ENCODE results near the gene ZNF334. TPM values are rescaled to one million over a fixed set of nuclear protein-coding genes. Genes with fewer than 3 reads are reported as not detected.

The ZNF334 gene
- polyA plus RNA-seq, 3 donors = 25.6 to 31.4 (median 28.4) TPM

GRCh38 chr20:46491354-46491753, 22.0 kb downstream of the ZNF334 start:
- no peak for DNase-seq (ENCODE audit: low read depth in 3 of 3, low spot score in 2 of 3)

- no peak for DNase-seq (ENCODE audit: low read depth in 3 of 3, low spot score in 2 of 3)
Observed at GRCh38 chr20:46488451-46488850, 24.9 kb downstream of the ZNF334 start.

- DNase-seq (ENCODE audit: low read depth in 3 of 3, low spot score in 2 of 3) = no peak
Observed at GRCh38 chr20:46487628-46488027, 25.7 kb downstream of the ZNF334 start.

- DNase-seq (ENCODE audit: low read depth in 3 of 3, low spot score in 2 of 3) = no peak
Observed at GRCh38 chr20:46485431-46485830, 27.9 kb downstream of the ZNF334 start.

GRCh38 chr20:46484954-46485353, 28.4 kb downstream of the ZNF334 start:
- DNase-seq (ENCODE audit: low read depth in 3 of 3, low spot score in 2 of 3) = no peak

DNA sequence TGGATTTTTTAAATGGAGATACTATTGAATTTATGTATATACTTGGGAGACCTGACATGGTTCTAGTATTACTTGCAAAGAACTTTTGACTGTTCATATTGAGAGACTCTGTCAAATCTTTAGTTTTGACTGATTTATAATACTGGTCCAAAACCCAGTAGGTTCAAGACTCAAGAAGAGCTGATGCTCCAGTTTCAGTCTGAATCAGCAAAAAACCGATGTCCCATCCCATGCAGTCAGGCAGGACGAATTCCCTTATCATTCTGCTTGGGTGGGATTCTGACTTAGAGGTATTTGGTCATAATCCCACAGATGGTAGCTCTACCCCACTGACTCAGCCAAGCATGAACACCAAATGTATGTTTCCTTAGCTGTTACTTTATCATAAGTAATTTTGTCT, 29.5 kb downstream of the ZNF334 start:
- DNase-seq (ENCODE audit: low read depth in 3 of 3, low spot score in 2 of 3) = no peak

GRCh38 chr20:46482864-46483263, 30.5 kb downstream of the ZNF334 start:
- DNase-seq (ENCODE audit: low read depth in 3 of 3, low spot score in 2 of 3) = no peak

- no peak for DNase-seq (ENCODE audit: low read depth in 3 of 3, low spot score in 2 of 3)
Observed at GRCh38 chr20:46477640-46478039, 35.7 kb downstream of the ZNF334 start.

DNA sequence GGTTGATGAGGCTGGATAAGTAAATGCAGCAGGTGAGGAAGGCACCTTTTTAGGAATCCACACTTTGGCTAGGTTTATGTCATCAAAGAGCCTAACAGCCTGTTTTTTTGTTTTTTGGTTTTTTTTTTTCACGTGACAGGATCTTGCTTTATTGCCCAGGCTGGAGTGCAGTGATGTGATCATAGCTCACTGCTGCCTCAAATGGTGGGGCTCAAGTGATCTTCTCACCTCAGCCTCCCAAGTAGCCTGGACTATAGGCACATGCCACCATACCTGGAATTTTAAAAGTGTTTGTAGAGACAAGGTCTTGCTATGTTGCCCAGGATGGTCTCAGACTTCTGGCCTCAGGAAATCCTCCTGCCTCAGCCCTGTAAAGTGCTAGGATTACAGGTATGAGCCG, 36.1 kb downstream of the ZNF334 start:
- no peak for DNase-seq (ENCODE audit: low read depth in 3 of 3, low spot score in 2 of 3)

DNA sequence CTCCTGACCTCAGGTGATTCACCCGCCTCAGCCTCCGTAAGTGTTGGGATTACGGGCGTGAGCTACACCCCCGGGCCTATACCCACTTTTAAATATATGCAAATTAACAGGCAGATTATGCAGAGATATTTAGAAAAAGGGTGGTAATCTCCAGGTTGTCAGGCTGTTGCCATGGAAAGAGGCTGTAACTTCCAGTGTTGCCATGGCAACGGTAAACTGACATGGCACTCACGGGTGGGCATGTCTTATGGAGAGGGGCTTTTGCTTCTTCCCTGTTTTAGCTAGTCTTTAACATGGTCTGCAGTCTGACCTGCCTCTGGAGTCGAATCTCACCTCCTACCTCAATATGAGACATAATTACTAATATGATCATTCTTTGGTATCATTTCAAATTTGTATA, 44.9 kb downstream of the ZNF334 start:
- DNase-seq (ENCODE audit: low read depth in 3 of 3, low spot score in 2 of 3) = no peak

- DNase-seq (ENCODE audit: low read depth in 3 of 3, low spot score in 2 of 3) = no peak
Observed at GRCh38 chr20:46464451-46464850, 48.9 kb downstream of the ZNF334 start.

- no peak for DNase-seq (ENCODE audit: low read depth in 3 of 3, low spot score in 2 of 3)
Observed at GRCh38 chr20:46463852-46464251, 49.5 kb downstream of the ZNF334 start.

- DNase-seq (ENCODE audit: low read depth in 3 of 3, low spot score in 2 of 3) = no peak
Observed at GRCh38 chr20:46461808-46462207, 51.6 kb downstream of the ZNF334 start.

GRCh38 chr20:46458866-46459750, 54.3 kb downstream of the ZNF334 start:
- peak; percentile 47 to 56 (median 53) for DNase-seq (ENCODE audit: low read depth in 3 of 3, low spot score in 2 of 3)

GRCh38 chr20:46456255-46457028, 56.9 kb downstream of the ZNF334 start:
- no peak for DNase-seq (ENCODE audit: low read depth in 3 of 3, low spot score in 2 of 3)

- DNase-seq (ENCODE audit: low read depth in 3 of 3, low spot score in 2 of 3) = no peak
Observed at GRCh38 chr20:46455729-46456128, 57.6 kb downstream of the ZNF334 start.

Other genes starting within 250 kb of the ZNF334 start
- not detected for gene CDH22, start 205.1 kb downstream of the ZNF334 start, polyA plus RNA-seq (ENCODE audit: insufficient read length in 3 of 3)
- gene ELMO2, start 106.9 kb downstream of the ZNF334 start, polyA plus RNA-seq (ENCODE audit: insufficient read length in 3 of 3) = 10 to 100 TPM; 57.7 to 62.6 (median 59.1) TPM
- gene OCSTAMP, start 37.1 kb upstream of the ZNF334 start, polyA plus RNA-seq (ENCODE audit: insufficient read length in 3 of 3) = not detected
- 10 to 100 TPM in 2 of 3 donors, 1 to 10 TPM in 1; 9.0 to 24.9 (median 17.6) TPM for gene SLC13A3, start 137.9 kb upstream of the ZNF334 start, polyA plus RNA-seq (ENCODE audit: insufficient read length in 3 of 3)
- gene TP53RK, start 175.9 kb upstream of the ZNF334 start, polyA plus RNA-seq (ENCODE audit: insufficient read length in 3 of 3) = 10 to 100 TPM; 17.2 to 19.8 (median 18.6) TPM
- gene SLC2A10, start 196.1 kb upstream of the ZNF334 start, polyA plus RNA-seq (ENCODE audit: insufficient read length in 3 of 3) = 10 to 100 TPM; 14.7 to 16.1 (median 15.4) TPM

Data from right renal cortex interstitium (tissue), 3 donors.